Activated CD4-positive, alpha-beta T cell treated with anti-CD3 and anti-CD28 coated beads, Interleukin-2, amount 50 U/mL, for 1 hour (primary cell): ENCODE data around the gene ENOSF1.
"Not testable (repeated sequence)": the region's sequence is repeated elsewhere in the genome, so short reads cannot be mapped to it uniquely, and the experiment has no call there.

ENCODE experiments used
- DNase-seq: peaks from one replicate; pipeline ENCODE4 v3.0.0-alpha.2; 2020

ENOSF1 gene

GRCh38 chr18:706405-706804 lies 6.0 kb downstream of the ENOSF1 start:
- DNase-seq = no peak

- DNase-seq = no peak
Measured at GRCh38 chr18:703213-703967, 9.0 kb downstream of the ENOSF1 start.

GRCh38 chr18:697800-698199 lies 14.6 kb downstream of the ENOSF1 start:
- no peak for DNase-seq

GRCh38 chr18:697012-697411 lies 15.4 kb downstream of the ENOSF1 start:
- DNase-seq = no peak

- no peak for DNase-seq
Measured at GRCh38 chr18:693466-694187, 18.8 kb downstream of the ENOSF1 start.

GRCh38 chr18:692824-693223 lies 19.6 kb downstream of the ENOSF1 start:
- no peak for DNase-seq

GRCh38 chr18:688323-688722 lies 24.1 kb downstream of the ENOSF1 start:
- DNase-seq = no peak

- DNase-seq = no peak
Measured at GRCh38 chr18:686339-687111, 25.9 kb downstream of the ENOSF1 start.

- no peak for DNase-seq
Measured at GRCh38 chr18:685438-685837, 27.0 kb downstream of the ENOSF1 start.

- DNase-seq = no peak
Measured at GRCh38 chr18:683531-683930, 28.9 kb downstream of the ENOSF1 start.

GRCh38 chr18:682833-683232 lies 29.6 kb downstream of the ENOSF1 start:
- no peak for DNase-seq

GRCh38 chr18:682416-682815 lies 30.0 kb downstream of the ENOSF1 start:
- not testable (repeated sequence) for DNase-seq

GRCh38 chr18:681985-682384 lies 30.4 kb downstream of the ENOSF1 start:
- DNase-seq = peak; percentile 11

GRCh38 chr18:680392-680791 lies 32.0 kb downstream of the ENOSF1 start:
- DNase-seq = no peak

GRCh38 chr18:679516-679915 lies 32.9 kb downstream of the ENOSF1 start:
- no peak for DNase-seq

- no peak for DNase-seq
Measured at GRCh38 chr18:678482-679182, 33.8 kb downstream of the ENOSF1 start.

GRCh38 chr18:677951-678381 lies 34.5 kb downstream of the ENOSF1 start:
- DNase-seq = no peak

GRCh38 chr18:677145-677544 lies 35.3 kb downstream of the ENOSF1 start:
- no peak for DNase-seq

GRCh38 chr18:676736-677135 lies 35.7 kb downstream of the ENOSF1 start:
- no peak for DNase-seq

- no peak for DNase-seq
Measured at GRCh38 chr18:676069-676468, 36.4 kb downstream of the ENOSF1 start.

- DNase-seq = no peak
Measured at GRCh38 chr18:675307-675706, 37.1 kb downstream of the ENOSF1 start.

- no peak for DNase-seq
Measured at GRCh38 chr18:673769-674168, 38.7 kb downstream of the ENOSF1 start.

- no peak for DNase-seq
Measured at GRCh38 chr18:673317-673716, 39.1 kb downstream of the ENOSF1 start.
